Lower leg skin (tissue), 4 donors: ENCODE data around the gene SLC43A3. TPM values are rescaled to one million over a fixed set of nuclear protein-coding genes. Genes with fewer than 3 reads are reported as not detected.

Source experiments
- DNase-seq, 2 donors: peaks; one replicate each; pipeline ENCODE4 v3.0.0-alpha.2; 2019; ENCODE audit warnings: low spot score in 2 of 2
- H3K4me3 ChIP-seq: fragments of 200-600 bp; sonication (generic); 2 replicates; pipeline ENCODE4 v1.5.1; 2017; ENCODE audit warnings: mild to moderate bottlenecking, low read depth; ENCODE audit not compliant: poor library complexity, severe bottlenecking
- CTCF ChIP-seq, 3 donors: fragments of 450-650 bp; IDR thresholded peaks; one replicate each; pipeline ENCODE4 v1.5.1; 2016; ENCODE audit warnings: antibody characterized with exemption in 3 of 3, mild to moderate bottlenecking in 3 of 3, moderate library complexity in 2 of 3
- POLR2A ChIP-seq, 2 donors: fragments of 450-650 bp; IDR thresholded peaks; one replicate each; pipeline ENCODE4 v1.6.1; 2016 to 2017; ENCODE audit warnings: antibody characterized with exemption in 2 of 2, mild to moderate bottlenecking in 1 of 2, moderate library complexity in 1 of 2
- WGBS, 2 donors: methylation state at CpG; one replicate each; pipeline ENCODE4 v1.1.5; 2018; 5-methylcytosine and 5-hydroxymethylcytosine counted together
- intact Hi-C: fragments of 100-400 bp; cut with DNase I; formaldehyde crosslinking; loops from one replicate; pipeline ENCODE4 v1.15.0; 2023; ENCODE audit warnings: low total_unique reads
- total RNA-seq, 4 donors: library from RNA; depleted of rRNA; stranded (reverse); fragments of >200 nt; gene quantifications; one replicate each; pipeline ENCODE4 v1.1.0, GENCODE V29; 2016

Gene SLC43A3
- total RNA-seq, 4 donors from 2014 or later: 12.4 to 66.4 (median 41.1) TPM

DNA sequence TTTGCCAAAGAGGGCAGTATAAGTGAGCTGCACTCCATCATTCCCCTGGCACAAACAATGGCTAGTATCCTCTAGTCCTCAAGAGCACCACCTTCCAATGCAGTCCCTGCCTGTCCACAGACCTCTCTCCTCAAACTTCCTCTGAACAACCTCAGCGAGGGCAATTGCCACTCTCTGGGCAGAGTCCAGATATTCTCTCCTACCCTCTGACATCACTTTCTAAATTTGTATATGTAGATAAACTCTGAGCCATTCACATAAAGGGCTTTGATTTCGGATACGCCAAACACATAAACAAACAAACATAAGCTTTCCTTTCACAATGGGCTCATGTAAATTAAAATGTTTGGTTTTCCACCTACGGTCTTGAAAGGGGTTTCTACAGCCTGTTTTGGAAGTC, 3.0 kb upstream of the SLC43A3 start:
- 74 to 84% methylated on average over 4 of the region's 4 CpGs for WGBS, 2 donors
- intact Hi-C loops: no loop called here
- TF ChIP-seq CTCF (IDR thresholded peaks at IDR 0.05) (no peak), POLR2A (IDR thresholded peaks at IDR 0.05) (no peak)
- H3K4me3 ChIP-seq: no peak overlapping the region
- DNase-seq: no peak

DNA sequence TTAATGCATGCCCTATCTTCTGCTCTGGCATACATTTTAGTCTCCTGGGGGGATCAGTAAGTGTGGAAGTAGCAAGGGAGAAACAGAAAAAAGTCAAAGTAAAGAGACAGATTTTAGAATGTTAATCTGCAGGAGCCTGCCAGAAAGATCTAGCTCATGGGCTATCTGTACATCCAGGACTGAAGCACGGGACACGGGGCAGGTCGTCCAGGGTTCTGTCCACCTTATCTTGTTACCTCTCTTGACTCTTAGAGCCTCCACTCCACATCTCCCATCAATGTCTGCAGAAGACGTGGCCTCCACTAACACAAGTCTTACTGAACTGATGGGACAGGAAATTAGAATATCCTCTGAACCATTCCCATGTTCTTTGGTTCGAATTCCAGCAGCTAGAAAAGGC, 1.7 kb upstream of the SLC43A3 start:
- no peak for TF ChIP-seq CTCF (IDR thresholded peaks at IDR 0.05)
- no peak for TF ChIP-seq POLR2A (IDR thresholded peaks at IDR 0.05)
- DNase-seq: no peak
- H3K4me3 ChIP-seq: no peak overlapping the region
- intact Hi-C loops: no loop called here
- 90 to 95% methylated on average over 5 of the region's 5 CpGs for WGBS, 2 donors

DNA sequence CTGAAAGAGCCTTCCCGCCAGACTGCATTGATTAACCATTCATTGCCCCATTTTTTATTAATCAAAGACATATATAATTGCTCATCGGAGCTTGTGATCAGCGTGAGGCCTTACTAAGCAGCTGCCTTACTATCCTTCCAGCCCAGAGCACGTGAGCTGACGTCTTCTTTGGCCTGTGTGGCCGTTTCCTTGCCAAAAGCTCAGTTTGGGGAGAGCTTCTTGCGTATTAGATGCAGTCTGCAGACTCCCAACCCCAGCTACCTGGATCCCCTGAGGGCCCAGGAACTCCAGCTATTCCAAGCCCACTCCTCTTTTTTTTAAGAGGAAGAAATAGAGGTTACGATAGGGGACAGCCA, 784 bp upstream of the SLC43A3 start:
- intact Hi-C loops: no loop called here
- WGBS, 2 donors: 17 to 23% methylated on average over 8 of the region's 8 CpGs
- no peak overlapping the region for H3K4me3 ChIP-seq
- TF ChIP-seq CTCF (IDR thresholded peaks at IDR 0.05): no peak
- no peak for TF ChIP-seq POLR2A (IDR thresholded peaks at IDR 0.05)
- peak; percentile 89 to 96 for DNase-seq

DNA sequence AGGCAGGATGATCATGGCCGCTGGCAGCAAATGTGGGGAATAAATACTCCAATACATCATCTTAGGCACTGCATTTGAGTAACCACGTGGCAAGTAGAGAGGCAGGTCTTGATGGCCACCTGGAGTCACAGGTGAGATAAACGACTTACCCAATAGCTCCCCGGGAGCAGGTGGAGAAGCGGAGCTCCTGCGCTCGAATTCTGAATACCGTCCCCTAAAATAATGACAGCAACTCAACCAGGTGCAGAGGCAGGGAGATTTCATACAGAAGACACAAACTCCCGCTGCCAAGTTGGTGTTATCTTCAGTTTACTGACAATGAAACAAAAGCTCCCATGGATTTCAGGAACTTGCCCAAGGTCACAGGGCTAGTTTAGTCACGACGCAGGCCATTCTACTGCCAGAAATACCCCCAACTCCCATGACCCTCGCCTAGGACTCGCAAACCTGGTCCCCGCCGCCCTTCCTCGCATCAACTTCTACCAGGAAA, 437 bp downstream of the SLC43A3 start:
- 5 to 9% methylated on average over 16 of the region's 16 CpGs for WGBS, 2 donors
- peak overlapping the region; percentile 20 for H3K4me3 ChIP-seq
- intact Hi-C loops: no loop called here
- TF ChIP-seq POLR2A (IDR thresholded peaks at IDR 0.05): no peak
- DNase-seq: peak in 1 of 2 donors; percentile 87

GRCh38 chr11:57425565-57426438, 1.1 kb downstream of the SLC43A3 start:
- 9 to 16% methylated on average over 15 of the region's 15 CpGs for WGBS, 2 donors
- intact Hi-C loops: no loop called here
- no peak overlapping the region for H3K4me3 ChIP-seq
- peak; percentile 57 to 94 for DNase-seq
- no peak for TF ChIP-seq POLR2A (IDR thresholded peaks at IDR 0.05)

DNA sequence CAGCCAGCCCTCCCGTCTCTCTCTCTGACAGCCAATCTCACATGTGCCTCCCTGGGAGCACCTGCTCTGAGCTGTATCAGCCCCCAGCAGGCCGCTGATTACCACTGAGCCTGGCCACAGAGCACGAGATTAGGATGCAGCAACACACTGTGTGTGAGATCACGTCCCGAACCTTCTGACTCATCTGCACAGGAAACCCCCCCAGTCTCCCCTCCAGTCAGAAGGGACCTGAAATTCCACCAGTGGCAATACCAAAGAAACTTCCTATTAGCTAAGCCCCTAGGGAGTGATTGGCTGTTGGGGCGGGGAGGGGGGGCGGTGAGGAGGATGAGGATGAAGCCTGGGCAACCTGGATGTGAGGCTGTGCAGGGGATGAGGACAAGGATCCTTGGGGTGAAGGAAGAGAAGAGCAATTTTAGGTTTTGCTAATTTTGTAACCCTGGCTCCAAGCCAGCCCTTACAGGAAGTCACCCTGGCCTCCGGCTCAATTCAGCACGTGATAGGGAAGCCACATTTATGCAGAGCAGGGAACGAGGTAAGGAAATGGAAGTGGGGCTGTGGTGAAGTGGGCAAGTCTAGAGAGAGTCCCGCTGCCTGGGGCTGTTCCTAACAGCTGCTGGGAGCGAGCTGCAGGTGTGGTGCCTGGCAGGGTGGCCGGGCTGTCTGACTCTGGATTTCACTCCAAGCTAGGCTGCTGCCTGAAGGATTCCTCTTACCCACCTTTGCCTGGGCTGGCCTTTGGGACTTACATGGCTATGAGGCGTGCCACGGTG, 1.9 kb downstream of the SLC43A3 start:
- intact Hi-C loops: no loop called here
- 15 to 19% methylated on average over 14 to 15 of the region's 15 CpGs for WGBS, 2 donors
- peak; percentile 87 to 97 for DNase-seq
- H3K4me3 ChIP-seq: no peak overlapping the region
- no peak for TF ChIP-seq POLR2A (IDR thresholded peaks at IDR 0.05)
- no peak for TF ChIP-seq CTCF (IDR thresholded peaks at IDR 0.05)
